HG03520 (cell line): ENCODE results near the gene PHIP.

Experiments
- ATAC-seq: cut with Tn5 transposase; IDR thresholded peaks from one replicate; pipeline ENCODE4 v1.9.1; 2021; ENCODE audit warnings: mild to moderate bottlenecking, moderate library complexity; ENCODE audit not compliant: unreplicated experiment

PHIP gene

GRCh38 chr6:79011940-79012339, 66.1 kb downstream of the PHIP start:
- ATAC-seq: no peak

- ATAC-seq: no peak
Measured at GRCh38 chr6:79010422-79010821, 67.6 kb downstream of the PHIP start.

GRCh38 chr6:79009819-79010218, 68.2 kb downstream of the PHIP start:
- no peak for ATAC-seq

- ATAC-seq: no peak
Measured at GRCh38 chr6:79005497-79005896, 72.6 kb downstream of the PHIP start.

GRCh38 chr6:79005024-79005423, 73.0 kb downstream of the PHIP start:
- no peak for ATAC-seq

GRCh38 chr6:79004239-79004638, 73.8 kb downstream of the PHIP start:
- no peak for ATAC-seq

- no peak for ATAC-seq
Measured at GRCh38 chr6:79001415-79001814, 76.6 kb downstream of the PHIP start.

- no peak for ATAC-seq
Measured at GRCh38 chr6:78999737-79000136, 78.3 kb downstream of the PHIP start.

GRCh38 chr6:78995946-78996345, 82.1 kb downstream of the PHIP start:
- ATAC-seq: no peak

GRCh38 chr6:78995346-78995745, 82.7 kb downstream of the PHIP start:
- no peak for ATAC-seq

GRCh38 chr6:78993955-78994354, 84.1 kb downstream of the PHIP start:
- no peak for ATAC-seq

- ATAC-seq: no peak
Measured at GRCh38 chr6:78989191-78989590, 88.9 kb downstream of the PHIP start.

GRCh38 chr6:78986161-78986560, 91.9 kb downstream of the PHIP start:
- ATAC-seq: no peak

GRCh38 chr6:78984225-78984950, 93.7 kb downstream of the PHIP start:
- no peak for ATAC-seq

GRCh38 chr6:78967191-78967590, 110.9 kb downstream of the PHIP start:
- ATAC-seq: no peak

GRCh38 chr6:78966542-78966941, 111.5 kb downstream of the PHIP start:
- ATAC-seq: no peak

GRCh38 chr6:78962448-78962847, 115.6 kb downstream of the PHIP start:
- ATAC-seq: no peak

- ATAC-seq: no peak
Measured at GRCh38 chr6:78954740-78955139, 123.3 kb downstream of the PHIP start.

GRCh38 chr6:78953798-78954197, 124.3 kb downstream of the PHIP start:
- no peak for ATAC-seq

GRCh38 chr6:78952362-78952761, 125.7 kb downstream of the PHIP start:
- no peak for ATAC-seq

GRCh38 chr6:78948785-78949184, 129.3 kb downstream of the PHIP start:
- ATAC-seq: no peak

- no peak for ATAC-seq
Measured at GRCh38 chr6:78947962-78948361, 130.1 kb downstream of the PHIP start.

- no peak for ATAC-seq
Measured at GRCh38 chr6:78947529-78947928, 130.5 kb downstream of the PHIP start.
